ENCODE measurements around the gene TNNT2. TPM values are rescaled to one million over a fixed set of nuclear protein-coding genes. Genes with fewer than 3 reads are reported as not detected.

Gene TNNT2
- polyA plus RNA-seq, result 10 to 100 TPM in 2 of 4 donors, 1 to 10 TPM in 1, under 1 TPM in 1; 0.78 to 86.7 (median 12.6) TPM
- long read RNA-seq, donor 1, result 0 reads
- long read RNA-seq, donor 2, result 0 reads
- long read RNA-seq, donor 3, result 0 reads
- long read RNA-seq, donor 4, result 0 reads
- long read RNA-seq, donor 5, result 0 reads
- long read RNA-seq, donor 6, result 0 reads
- long read RNA-seq, donor 7, result 0 reads
- long read RNA-seq, donor 8, partial matches to known transcripts, result 5 of 5 reads
- long read RNA-seq, donor 8, other reads (novel, unspliced or antisense), result 0 of 5 reads
- long read RNA-seq, donor 9, result 0 reads
- long read RNA-seq, donor 10, result 0 reads

GRCh38 chr1:201377611-201378092 lies at the start of gene TNNT2:
TNNT2 (minus strand) TSS chr1:201377680; CDS start chr1:201373254, 4,426 bp downstream.
- FAIRE-seq, result no peak
- DNase-seq, result no peak
- no peak within 1 kb of the TSS for H3K27ac ChIP-seq (ENCODE audit: low read depth in 1 of 3, low read length in 2 of 3)
- no peak within 1 kb of the TSS for H3K4me3 ChIP-seq (ENCODE audit: low read depth in 1 of 3, low read length in 3 of 3)
- no peaks in the 10 kb centered on the region for H3K9me3 ChIP-seq (ENCODE audit: control insufficient read depth in 2 of 2, insufficient read depth in 1 of 2, low read depth in 1 of 2, low read length in 1 of 2)
- H3K36me3 ChIP-seq (ENCODE audit: control insufficient read depth in 3 of 3, insufficient read depth in 2 of 3, low read depth in 1 of 3, low read length in 3 of 3), result peaks cover 0 to 31% (median 3%) of the 10 kb centered on the region in 3 donors
- peaks cover 0 to 10% (median 0%) of the 10 kb centered on the region in 3 donors for H3K4me1 ChIP-seq (ENCODE audit: control insufficient read depth in 3 of 3, insufficient read depth in 2 of 3, low read depth in 1 of 3, low read length in 2 of 3)
- peaks cover 0 to 19% (median 0%) of the 10 kb centered on the region in 3 donors for H3K27me3 ChIP-seq (ENCODE audit: control insufficient read depth in 3 of 3, insufficient read depth in 3 of 3, low read length in 3 of 3)
- 21 to 53% (median 28%) methylated on average over 9 of the region's 9 CpGs for WGBS, 3 donors

DNA sequence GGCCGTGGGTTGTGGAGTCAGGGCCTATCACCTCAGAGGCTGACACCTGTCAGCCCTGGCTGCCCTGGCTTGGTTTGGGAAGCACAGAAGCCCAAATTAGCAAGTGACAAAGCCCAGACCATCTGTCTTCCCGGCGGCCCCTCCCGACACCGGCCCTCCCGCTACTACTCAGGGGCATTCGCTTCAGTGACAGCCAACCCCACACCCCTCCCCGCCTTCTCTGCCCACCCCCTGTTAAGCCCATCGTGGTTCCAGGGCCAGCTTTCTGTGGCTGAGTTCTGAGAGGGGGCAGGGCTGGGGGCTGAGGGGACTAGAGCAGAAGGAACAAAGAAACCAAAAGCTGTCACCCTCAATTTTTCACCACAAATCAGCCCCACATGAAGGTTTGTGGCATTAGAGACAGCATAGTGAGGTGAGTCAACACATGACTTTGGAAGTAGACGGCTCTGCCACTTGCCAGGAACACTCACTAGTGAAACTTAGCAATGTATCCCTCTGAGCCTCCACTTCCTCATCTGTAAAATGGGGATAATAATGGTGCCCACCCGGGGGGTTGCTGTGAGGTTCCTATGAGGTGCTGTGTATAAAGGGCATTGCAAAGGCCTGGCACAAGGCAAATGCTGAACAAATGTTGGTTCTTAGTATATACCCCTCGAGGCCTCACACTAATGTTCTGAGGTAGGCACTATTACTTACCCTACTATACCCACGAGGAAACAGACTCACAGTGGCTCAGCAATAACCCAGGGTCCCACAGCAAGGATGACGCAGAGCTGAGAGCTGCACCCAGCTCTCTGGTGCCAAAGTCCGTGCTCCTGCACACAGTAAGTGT lies 49.2 kb upstream of the TNNT2 start:
- Histone ChIP-seq H3K27me3 (ENCODE audit: control insufficient read depth in 3 of 3, insufficient read depth in 3 of 3, low read length in 3 of 3) (no peaks in the 10 kb centered on the region), H3K4me1 (ENCODE audit: control insufficient read depth in 3 of 3, insufficient read depth in 2 of 3, low read depth in 1 of 3, low read length in 2 of 3) (no peaks in the 10 kb centered on the region), H3K27ac (ENCODE audit: low read depth in 1 of 3, low read length in 2 of 3) (no peak overlapping the region), H3K36me3 (ENCODE audit: control insufficient read depth in 3 of 3, insufficient read depth in 2 of 3, low read depth in 1 of 3, low read length in 3 of 3) (no peaks in the 10 kb centered on the region), H3K4me3 (ENCODE audit: low read depth in 1 of 3, low read length in 3 of 3) (no peak overlapping the region), H3K9me3 (ENCODE audit: control insufficient read depth in 2 of 2, insufficient read depth in 1 of 2, low read depth in 1 of 2, low read length in 1 of 2) (peaks cover 0 to 6% of the 10 kb centered on the region in 2 donors)
- FAIRE-seq, result no peak
- 60 to 75% (median 68%) methylated on average over 15 of the region's 15 CpGs for WGBS, 3 donors
- DNase-seq, result peak in 1 of 2 donors; percentile 23

GRCh38 chr1:201424146-201424545 lies 46.7 kb upstream of the TNNT2 start:
- 84 to 93% (median 93%) methylated on average over 2 of the region's 2 CpGs for WGBS, 3 donors
- no peak for FAIRE-seq

DNA sequence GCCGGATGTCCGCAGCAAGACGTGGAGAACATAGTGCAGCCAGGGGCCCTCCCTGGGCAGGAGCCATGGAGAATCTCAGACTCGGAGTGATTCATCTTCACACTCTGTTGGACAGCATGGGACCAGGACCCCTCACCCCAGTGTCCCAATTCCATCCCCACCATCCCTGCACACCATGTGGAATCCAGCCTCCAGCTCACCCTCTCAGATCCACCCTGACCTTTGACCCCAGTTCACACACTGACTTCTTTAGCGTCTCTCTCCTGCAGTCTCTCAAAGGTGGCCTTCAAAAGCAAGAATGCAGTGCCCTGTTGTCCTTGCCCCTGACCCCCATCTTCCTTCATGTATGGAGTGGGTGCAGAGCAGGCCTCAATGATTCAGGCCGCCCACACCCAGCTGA lies 46.2 kb upstream of the TNNT2 start:
- 85 to 94% (median 87%) methylated on average over 6 of the region's 6 CpGs for WGBS, 3 donors
- Histone ChIP-seq H3K4me3 (ENCODE audit: low read depth in 1 of 3, low read length in 3 of 3) (no peak overlapping the region), H3K36me3 (ENCODE audit: control insufficient read depth in 3 of 3, insufficient read depth in 2 of 3, low read depth in 1 of 3, low read length in 3 of 3) (no peaks in the 10 kb centered on the region), H3K9me3 (ENCODE audit: control insufficient read depth in 2 of 2, insufficient read depth in 1 of 2, low read depth in 1 of 2, low read length in 1 of 2) (peaks cover 0 to 6% of the 10 kb centered on the region in 2 donors), H3K27ac (ENCODE audit: low read depth in 1 of 3, low read length in 2 of 3) (no peak overlapping the region), H3K4me1 (ENCODE audit: control insufficient read depth in 3 of 3, insufficient read depth in 2 of 3, low read depth in 1 of 3, low read length in 2 of 3) (no peaks in the 10 kb centered on the region), H3K27me3 (ENCODE audit: control insufficient read depth in 3 of 3, insufficient read depth in 3 of 3, low read length in 3 of 3) (no peaks in the 10 kb centered on the region)
- FAIRE-seq (no peak), DNase-seq (no peak)

More at GRCh38 chr1:201424146-201424545, 46.7 kb upstream of the TNNT2 start:
- no peaks in the 10 kb centered on the region for H3K36me3 ChIP-seq (ENCODE audit: control insufficient read depth in 3 of 3, insufficient read depth in 2 of 3, low read depth in 1 of 3, low read length in 3 of 3)
- no peak overlapping the region for H3K4me3 ChIP-seq (ENCODE audit: low read depth in 1 of 3, low read length in 3 of 3)
- H3K27ac ChIP-seq (ENCODE audit: low read depth in 1 of 3, low read length in 2 of 3), result no peak overlapping the region
- no peaks in the 10 kb centered on the region for H3K4me1 ChIP-seq (ENCODE audit: control insufficient read depth in 3 of 3, insufficient read depth in 2 of 3, low read depth in 1 of 3, low read length in 2 of 3)
- no peak for DNase-seq
- H3K27me3 ChIP-seq (ENCODE audit: control insufficient read depth in 3 of 3, insufficient read depth in 3 of 3, low read length in 3 of 3), result no peaks in the 10 kb centered on the region
- peaks cover 0 to 6% of the 10 kb centered on the region in 2 donors for H3K9me3 ChIP-seq (ENCODE audit: control insufficient read depth in 2 of 2, insufficient read depth in 1 of 2, low read depth in 1 of 2, low read length in 1 of 2)

GRCh38 chr1:201422436-201423030 lies 45.1 kb upstream of the TNNT2 start:
- H3K27ac ChIP-seq (ENCODE audit: low read depth in 1 of 3, low read length in 2 of 3), result no peak overlapping the region
- FAIRE-seq (no peak), DNase-seq (no peak)
- H3K36me3 ChIP-seq (ENCODE audit: control insufficient read depth in 3 of 3, insufficient read depth in 2 of 3, low read depth in 1 of 3, low read length in 3 of 3), result peaks cover 0 to 5% (median 0%) of the 10 kb centered on the region in 3 donors
- H3K9me3 ChIP-seq (ENCODE audit: control insufficient read depth in 2 of 2, insufficient read depth in 1 of 2, low read depth in 1 of 2, low read length in 1 of 2), result peaks cover 0 to 6% of the 10 kb centered on the region in 2 donors
- no peak overlapping the region for H3K4me3 ChIP-seq (ENCODE audit: low read depth in 1 of 3, low read length in 3 of 3)
- no peaks in the 10 kb centered on the region for H3K27me3 ChIP-seq (ENCODE audit: control insufficient read depth in 3 of 3, insufficient read depth in 3 of 3, low read length in 3 of 3)
- 61 to 80% (median 66%) methylated on average over 6 of the region's 6 CpGs for WGBS, 3 donors
- H3K4me1 ChIP-seq (ENCODE audit: control insufficient read depth in 3 of 3, insufficient read depth in 2 of 3, low read depth in 1 of 3, low read length in 2 of 3), result no peaks in the 10 kb centered on the region

- FAIRE-seq (no peak), DNase-seq (no peak)
- no peaks in the 10 kb centered on the region for H3K27me3 ChIP-seq (ENCODE audit: control insufficient read depth in 3 of 3, insufficient read depth in 3 of 3, low read length in 3 of 3)
- WGBS, 3 donors, result 45 to 57% (median 56%) methylated on average over 3 of the region's 3 CpGs
- peaks cover 0 to 6% of the 10 kb centered on the region in 2 donors for H3K9me3 ChIP-seq (ENCODE audit: control insufficient read depth in 2 of 2, insufficient read depth in 1 of 2, low read depth in 1 of 2, low read length in 1 of 2)
- H3K36me3 ChIP-seq (ENCODE audit: control insufficient read depth in 3 of 3, insufficient read depth in 2 of 3, low read depth in 1 of 3, low read length in 3 of 3), result peaks cover 0 to 10% (median 0%) of the 10 kb centered on the region in 3 donors
- no peaks in the 10 kb centered on the region for H3K4me1 ChIP-seq (ENCODE audit: control insufficient read depth in 3 of 3, insufficient read depth in 2 of 3, low read depth in 1 of 3, low read length in 2 of 3)
- no peak overlapping the region for H3K27ac ChIP-seq (ENCODE audit: low read depth in 1 of 3, low read length in 2 of 3)
- H3K4me3 ChIP-seq (ENCODE audit: low read depth in 1 of 3, low read length in 3 of 3), result no peak overlapping the region
Measured at GRCh38 chr1:201422026-201422425, 44.5 kb upstream of the TNNT2 start.

GRCh38 chr1:201421041-201421440 lies 43.6 kb upstream of the TNNT2 start:
- Histone ChIP-seq H3K4me3 (ENCODE audit: low read depth in 1 of 3, low read length in 3 of 3) (no peak overlapping the region), H3K36me3 (ENCODE audit: control insufficient read depth in 3 of 3, insufficient read depth in 2 of 3, low read depth in 1 of 3, low read length in 3 of 3) (peaks cover 0 to 15% (median 0%) of the 10 kb centered on the region in 3 donors), H3K9me3 (ENCODE audit: control insufficient read depth in 2 of 2, insufficient read depth in 1 of 2, low read depth in 1 of 2, low read length in 1 of 2) (peaks cover 0 to 6% of the 10 kb centered on the region in 2 donors), H3K27me3 (ENCODE audit: control insufficient read depth in 3 of 3, insufficient read depth in 3 of 3, low read length in 3 of 3) (no peaks in the 10 kb centered on the region), H3K27ac (ENCODE audit: low read depth in 1 of 3, low read length in 2 of 3) (no peak overlapping the region), H3K4me1 (ENCODE audit: control insufficient read depth in 3 of 3, insufficient read depth in 2 of 3, low read depth in 1 of 3, low read length in 2 of 3) (no peaks in the 10 kb centered on the region)
- DNase-seq (no peak), FAIRE-seq (no peak)
- WGBS, 3 donors, result 84 to 89% (median 86%) methylated on average over 8 of the region's 8 CpGs

- 68 to 83% (median 78%) methylated on average over 7 of the region's 7 CpGs for WGBS, 3 donors
- H3K4me1 ChIP-seq (ENCODE audit: control insufficient read depth in 3 of 3, insufficient read depth in 2 of 3, low read depth in 1 of 3, low read length in 2 of 3), result no peaks in the 10 kb centered on the region
- H3K36me3 ChIP-seq (ENCODE audit: control insufficient read depth in 3 of 3, insufficient read depth in 2 of 3, low read depth in 1 of 3, low read length in 3 of 3), result peaks cover 0 to 19% (median 0%) of the 10 kb centered on the region in 3 donors
- no peaks in the 10 kb centered on the region for H3K27me3 ChIP-seq (ENCODE audit: control insufficient read depth in 3 of 3, insufficient read depth in 3 of 3, low read length in 3 of 3)
- H3K27ac ChIP-seq (ENCODE audit: low read depth in 1 of 3, low read length in 2 of 3), result no peak overlapping the region
- DNase-seq (no peak), FAIRE-seq (no peak)
- no peak overlapping the region for H3K4me3 ChIP-seq (ENCODE audit: low read depth in 1 of 3, low read length in 3 of 3)
- peaks cover 0 to 6% of the 10 kb centered on the region in 2 donors for H3K9me3 ChIP-seq (ENCODE audit: control insufficient read depth in 2 of 2, insufficient read depth in 1 of 2, low read depth in 1 of 2, low read length in 1 of 2)
Measured at GRCh38 chr1:201420608-201421002, 43.1 kb upstream of the TNNT2 start.

All from small intestine (tissue), 16 donors.